Activated effector memory CD4-positive, alpha-beta T cell treated with anti-CD3 and anti-CD28 coated beads, Interleukin-2, amount 50 U/mL, for 16 hours (primary cell): ENCODE results near the gene NISCH.
A peak's percentile ranks its signal among the peaks of the same experiment; 100 is the strongest.

Experiments
- DNase-seq: peaks from one replicate; pipeline ENCODE4 v3.0.0-alpha.2; 2020

NISCH gene

DNA sequence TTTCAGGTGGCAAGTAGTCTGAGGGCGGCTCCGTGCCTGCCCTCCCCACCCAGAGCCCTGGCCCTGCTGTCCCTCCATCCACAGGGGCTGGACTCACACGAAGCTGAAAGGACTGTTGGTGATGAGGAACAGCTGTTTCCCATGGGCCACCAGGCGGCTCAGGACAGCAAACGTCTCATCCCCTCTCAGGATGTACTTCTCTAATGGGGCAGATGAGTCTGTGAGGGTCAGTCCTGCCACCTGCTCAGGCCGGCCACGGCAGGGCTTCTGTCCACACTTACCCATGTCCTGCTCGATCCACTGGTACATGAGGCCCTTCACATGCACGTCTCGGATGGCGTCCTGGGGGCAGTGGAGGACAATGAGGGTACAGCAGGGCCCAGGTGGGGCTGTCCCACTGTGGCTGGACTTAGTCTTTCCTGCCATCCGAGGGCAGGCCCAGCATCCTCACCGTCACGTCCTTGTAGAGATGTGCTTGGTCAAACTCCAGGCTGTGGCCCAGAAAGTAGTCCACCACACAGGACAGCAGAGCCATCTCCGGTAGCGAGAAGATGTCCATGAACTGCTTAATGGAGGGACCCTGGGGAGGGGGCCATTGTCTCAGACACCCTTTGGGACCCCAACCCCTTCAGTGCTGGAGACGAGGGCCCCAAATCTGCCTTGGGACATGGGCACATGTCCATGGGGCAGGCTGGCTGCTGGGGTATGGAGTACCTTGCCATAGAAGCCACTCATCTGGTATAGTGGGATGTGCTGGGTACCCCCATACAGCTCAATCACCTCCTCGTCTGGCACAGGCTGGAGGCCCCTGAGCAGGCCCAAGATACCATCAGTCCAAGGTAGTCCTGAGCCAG lies 72.6 kb downstream of the NISCH start:
- peak; percentile 61 for DNase-seq

DNA sequence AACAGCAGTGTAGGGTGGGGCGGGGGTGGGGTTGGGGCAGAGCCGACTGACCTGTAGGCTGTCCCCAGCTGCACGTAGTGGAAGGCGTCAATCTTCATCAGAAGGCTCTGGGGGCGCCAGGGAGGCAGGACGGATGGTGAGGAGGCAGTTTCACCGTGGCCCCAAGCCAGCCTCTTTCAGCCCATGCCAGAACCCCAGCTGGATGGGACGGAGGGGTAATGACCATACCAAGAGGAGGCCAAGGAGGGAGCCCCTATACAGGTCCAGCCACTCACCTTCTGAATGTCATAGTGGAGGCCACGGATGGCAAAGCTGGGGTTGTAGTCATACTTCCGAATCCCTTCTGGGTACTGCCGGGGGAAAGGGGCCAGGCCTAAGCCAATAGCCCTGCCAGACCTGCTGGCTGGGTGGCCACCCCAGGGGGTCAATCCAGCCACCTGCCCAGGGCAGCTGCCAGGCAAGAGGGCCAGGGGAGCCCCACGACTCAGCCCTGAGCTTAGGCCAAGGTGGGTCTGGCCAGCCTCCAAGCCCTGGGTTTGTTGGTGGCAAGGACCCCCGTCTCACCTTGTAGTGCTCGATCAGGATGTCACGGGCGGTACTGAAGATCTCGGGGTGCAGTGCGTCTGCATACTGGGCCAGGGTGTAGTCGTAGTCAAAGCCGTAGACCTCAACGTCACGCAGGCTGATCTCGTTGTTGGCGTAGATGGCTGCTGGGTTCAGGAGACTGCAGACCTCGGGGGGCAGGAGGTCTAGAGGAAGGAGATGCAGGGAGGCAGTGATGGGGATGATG lies 73.4 kb downstream of the NISCH start:
- peak; percentile 59 for DNase-seq

DNA sequence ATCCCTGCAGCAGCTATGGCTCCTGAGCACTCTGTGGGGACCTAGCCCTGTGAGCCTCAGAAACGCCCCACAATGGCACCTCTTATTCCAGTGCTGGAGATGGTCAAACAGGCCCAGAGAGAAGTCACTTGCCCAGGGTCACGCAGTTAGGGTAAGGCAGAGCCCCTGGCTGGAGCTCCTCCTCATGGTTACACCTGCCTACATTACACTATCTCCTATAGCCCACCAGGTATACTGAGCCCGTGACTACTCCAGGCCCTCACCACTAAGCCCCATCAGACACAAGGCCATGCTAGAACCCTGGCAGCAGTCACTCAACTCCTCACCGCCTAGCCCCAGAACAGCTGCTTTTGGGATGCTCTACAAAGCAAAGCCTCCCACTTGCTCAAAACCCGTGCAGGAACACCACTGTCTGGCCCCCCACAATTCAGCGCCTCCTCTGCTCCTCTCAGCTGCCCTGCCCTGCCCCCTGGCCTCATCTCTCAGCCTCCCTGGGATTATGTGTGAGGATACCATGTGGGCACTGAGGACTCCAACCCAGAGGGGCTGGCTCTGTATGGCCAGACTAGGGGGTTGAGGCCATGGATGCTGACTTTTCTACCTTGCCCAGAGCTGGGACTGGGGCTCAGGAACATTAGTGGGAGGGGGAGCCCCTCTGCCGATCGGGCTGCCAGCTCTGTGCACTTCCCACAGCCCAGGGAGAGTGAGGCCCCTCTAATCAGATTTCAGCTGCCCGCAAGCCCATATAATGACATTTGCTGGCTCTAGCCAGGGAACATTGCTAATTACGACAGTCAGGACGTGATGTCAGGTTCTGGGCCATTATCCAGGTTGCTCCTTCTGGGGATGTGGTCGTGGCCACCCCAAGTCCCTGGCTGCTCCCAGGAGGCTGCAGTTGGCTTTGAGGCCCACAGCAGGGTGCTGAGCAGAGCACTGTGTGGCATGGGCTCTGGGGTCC lies 74.3 kb downstream of the NISCH start:
- DNase-seq: peak; percentile 57

GRCh38 chr3:52530918-52531826 lies 75.8 kb downstream of the NISCH start:
- peak; percentile 60 for DNase-seq

DNA sequence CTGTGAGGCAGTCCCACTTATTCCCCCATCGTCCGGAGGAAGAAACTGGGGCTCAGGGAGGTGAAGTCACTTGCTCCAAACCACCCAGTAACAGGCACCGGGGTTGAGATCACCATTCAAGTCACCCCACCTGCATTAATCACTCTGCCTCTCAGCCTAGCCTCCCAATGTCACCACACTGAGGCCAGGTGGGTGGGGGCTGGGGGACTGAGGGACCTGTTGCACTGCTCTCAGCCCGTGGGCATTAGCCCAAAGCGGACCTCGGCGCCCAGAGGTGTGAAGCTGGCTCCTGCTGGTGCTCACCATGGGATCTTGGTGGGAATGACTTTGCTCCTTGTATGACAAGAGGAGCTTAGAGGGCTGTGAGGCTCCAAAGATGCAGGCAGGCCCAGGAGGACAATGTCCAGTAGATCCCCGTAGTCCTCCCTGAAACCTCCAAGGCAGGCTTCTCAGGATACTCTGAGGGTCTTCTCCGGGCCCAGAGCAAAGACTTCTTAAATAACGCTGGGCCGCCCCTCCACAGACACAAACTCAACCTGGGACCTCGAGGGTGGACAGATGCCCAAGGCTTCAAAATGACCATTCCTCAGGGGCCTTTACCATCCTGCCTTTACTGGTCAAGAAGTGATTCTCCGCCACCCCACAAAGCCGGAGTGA lies 76.6 kb downstream of the NISCH start:
- peak; percentile 63 for DNase-seq

DNA sequence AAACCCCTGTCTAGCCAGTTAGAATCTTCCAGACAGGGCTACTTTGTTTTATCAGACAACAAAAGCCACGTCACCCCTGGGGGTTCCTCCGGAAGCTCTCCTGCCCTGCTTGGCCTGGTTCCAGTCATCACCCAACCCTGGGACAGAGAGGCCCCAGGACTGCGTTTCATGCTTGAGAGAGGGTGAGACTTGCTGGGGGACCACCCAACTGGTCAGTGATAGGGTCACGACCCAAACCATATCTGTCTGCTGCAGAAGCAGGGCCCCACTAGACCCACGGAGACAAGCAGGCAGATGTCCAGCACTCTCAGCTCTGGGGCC lies 77.1 kb downstream of the NISCH start:
- peak; percentile 68 for DNase-seq

DNA sequence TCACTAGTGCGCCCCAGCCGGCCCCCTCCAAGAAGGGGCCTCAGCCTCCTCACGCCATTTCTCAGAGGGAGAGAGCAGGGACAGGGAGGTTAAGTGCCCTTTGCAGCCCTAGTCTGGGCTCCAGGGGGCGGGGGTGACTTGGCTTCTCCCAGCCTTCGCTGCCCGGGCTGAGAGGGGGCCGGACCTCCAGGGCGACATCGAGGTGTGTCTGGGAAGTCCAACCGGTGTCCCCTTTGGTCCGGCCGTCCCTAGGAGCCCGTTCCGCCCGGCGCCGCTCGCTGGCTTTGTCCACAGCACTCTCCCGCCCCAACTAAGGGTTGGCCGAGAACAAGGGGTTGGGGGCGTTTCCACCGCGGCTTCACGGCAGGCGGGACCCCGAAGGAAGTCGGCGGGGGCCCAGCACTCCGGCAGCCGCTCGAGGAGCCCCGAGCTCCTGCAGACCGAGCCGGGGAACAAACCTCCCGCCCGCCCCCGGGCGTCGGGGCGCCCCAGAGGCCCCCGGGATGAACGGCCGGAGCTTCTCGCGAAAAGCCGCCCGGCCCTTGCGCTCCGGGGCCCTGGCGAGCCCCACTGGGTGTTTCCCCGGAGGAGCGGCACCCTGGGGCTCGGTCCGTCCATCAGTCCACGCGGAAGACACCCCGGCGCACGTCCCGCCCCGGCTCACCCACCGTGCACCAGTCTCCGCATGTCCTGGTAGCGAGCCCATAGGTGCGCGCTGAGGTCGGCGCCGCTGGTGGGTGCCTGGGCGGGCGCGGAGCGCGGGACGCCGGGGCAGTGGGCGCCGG lies 77.6 kb downstream of the NISCH start:
- peak; percentile 73 for DNase-seq

- DNase-seq: peak; percentile 89
Measured at GRCh38 chr3:52533623-52534280, 78.3 kb downstream of the NISCH start, which contains the start of gene NT5DC2. Gene NT5DC2, minus strand, starts transcription at chr3:52533857. Its CDS starts 120 bp downstream, at chr3:52533737.

DNA sequence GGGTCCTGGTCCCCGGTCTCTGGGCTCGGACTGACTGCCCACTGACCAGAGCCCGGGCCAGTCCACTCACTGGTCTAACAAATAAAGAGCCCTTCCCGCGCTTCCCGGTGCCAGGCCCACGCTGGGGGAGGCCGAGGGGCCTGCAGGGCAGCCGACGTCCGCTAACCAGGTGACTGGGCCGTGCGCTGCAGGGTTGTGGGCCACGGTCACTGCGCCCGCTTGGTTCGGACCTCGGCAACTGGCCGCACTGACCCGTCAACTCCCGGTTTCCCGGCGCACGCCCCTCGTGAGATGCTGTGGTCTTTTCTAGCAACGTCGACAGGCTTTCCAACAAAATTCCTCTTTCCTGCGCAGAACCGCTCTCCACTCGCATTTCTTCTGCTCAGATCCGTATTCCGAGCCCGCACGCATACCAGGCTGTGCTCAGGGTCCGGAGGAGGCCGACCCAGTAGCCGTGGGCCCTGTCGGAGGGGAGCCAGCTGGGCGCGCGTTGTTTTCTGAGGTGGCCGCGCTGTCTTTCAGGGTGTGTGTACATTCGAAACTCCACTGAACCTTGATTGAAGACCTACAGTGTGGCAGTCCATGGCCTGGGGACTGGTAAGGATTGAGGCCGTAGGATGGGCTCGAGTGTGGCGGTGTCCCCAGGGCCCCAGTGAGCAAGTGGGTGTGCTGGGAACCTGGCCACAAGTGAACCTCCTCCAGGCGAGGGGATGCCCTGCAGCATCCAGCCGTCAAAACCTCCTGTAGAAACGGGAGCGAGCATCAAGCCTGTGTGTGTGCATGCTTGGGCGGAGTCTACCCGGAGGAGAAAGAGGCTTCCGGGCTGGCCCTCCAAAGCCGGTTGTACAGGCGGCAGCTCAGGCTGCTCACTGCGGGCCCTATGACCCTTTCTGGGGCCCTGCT lies 79.1 kb downstream of the NISCH start:
- peak; percentile 61 for DNase-seq

DNA sequence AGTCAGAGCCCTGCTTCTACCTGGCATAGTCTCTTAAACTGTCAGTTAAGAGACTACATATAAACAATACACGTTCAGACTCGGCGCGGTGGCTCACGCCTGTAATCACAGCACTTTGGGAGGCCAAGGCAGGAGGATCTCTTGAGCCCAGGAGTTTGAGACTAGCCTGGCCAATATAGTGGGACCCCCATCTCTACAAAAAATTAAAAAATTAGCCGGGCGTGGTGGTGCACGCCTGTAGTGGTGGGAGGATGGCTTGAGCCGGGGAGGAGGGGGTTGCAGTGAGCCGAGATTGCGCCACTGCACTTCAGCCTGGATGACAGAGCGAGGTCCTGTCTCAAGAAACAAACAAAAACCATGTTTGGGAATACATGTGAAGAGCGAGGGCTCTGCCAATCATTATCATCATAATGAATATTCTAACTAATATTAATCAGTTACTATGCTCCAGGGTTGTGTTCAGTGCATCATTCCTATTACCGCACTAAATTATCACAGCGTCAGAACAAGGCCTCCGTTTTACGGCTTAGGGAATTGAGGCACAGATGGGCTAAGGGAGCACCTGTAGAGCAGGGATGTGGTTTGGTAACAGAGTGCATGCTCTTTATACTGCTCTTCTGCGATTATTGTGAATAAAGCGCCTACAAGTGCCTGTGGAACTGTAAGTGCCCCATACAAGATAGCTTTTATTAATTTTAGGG lies 80.2 kb downstream of the NISCH start:
- no peak for DNase-seq

DNA sequence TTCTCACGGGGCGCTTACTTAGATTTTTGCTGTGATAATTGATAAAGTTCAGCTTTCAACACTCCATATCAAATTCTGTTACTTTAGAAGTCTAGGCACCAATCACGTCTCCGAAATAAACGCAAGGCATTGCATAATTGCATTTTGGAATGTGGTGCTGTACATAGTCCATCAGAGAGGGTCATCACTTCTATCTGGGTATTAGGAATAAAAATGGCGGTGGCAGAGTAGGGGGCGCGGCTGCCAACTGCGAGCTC lies 80.6 kb downstream of the NISCH start:
- DNase-seq: no peak

- peak; percentile 99 for DNase-seq
Measured at GRCh38 chr3:52536369-52537164, 81.2 kb downstream of the NISCH start, which contains the start of gene UQCC5. Gene UQCC5, plus strand, starts transcription at chr3:52536605. Its CDS starts 151 bp downstream, at chr3:52536756.

- DNase-seq: no peak
Measured at GRCh38 chr3:52537165-52537620, 81.8 kb downstream of the NISCH start.

DNA sequence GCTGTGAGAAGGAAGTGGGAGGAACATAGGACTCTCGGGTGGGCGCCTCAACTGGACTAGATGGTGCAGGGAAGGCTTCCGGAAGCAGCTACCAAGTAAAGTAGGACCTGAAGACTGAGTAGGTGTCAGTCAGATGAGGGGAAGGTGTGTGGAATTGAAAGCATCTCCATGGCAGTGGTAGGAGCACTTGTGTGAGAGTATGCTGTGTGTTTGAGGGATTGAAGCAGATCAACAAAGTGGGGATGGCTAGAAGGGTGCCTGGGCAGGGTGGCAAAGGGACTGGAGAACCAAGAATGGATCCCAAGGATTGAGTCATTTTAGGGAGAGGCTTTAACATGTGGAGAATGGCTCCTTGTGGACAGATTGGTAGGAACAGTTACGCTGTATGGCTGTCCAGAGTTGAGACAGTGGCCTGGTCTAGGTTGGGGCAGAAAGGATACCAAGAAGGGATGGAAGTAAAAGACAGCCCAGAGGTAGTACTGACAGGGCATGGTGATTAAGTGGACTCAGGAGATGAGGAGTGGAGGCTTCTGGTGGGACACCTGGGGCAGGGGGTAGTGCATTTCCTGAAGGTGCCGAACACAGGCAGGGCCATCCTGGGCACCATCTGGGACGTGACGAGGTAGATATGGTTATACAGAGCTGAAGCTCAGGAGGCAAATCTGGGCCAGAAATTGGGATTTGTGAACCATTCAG lies 82.5 kb downstream of the NISCH start:
- DNase-seq: peak; percentile 61

DNA sequence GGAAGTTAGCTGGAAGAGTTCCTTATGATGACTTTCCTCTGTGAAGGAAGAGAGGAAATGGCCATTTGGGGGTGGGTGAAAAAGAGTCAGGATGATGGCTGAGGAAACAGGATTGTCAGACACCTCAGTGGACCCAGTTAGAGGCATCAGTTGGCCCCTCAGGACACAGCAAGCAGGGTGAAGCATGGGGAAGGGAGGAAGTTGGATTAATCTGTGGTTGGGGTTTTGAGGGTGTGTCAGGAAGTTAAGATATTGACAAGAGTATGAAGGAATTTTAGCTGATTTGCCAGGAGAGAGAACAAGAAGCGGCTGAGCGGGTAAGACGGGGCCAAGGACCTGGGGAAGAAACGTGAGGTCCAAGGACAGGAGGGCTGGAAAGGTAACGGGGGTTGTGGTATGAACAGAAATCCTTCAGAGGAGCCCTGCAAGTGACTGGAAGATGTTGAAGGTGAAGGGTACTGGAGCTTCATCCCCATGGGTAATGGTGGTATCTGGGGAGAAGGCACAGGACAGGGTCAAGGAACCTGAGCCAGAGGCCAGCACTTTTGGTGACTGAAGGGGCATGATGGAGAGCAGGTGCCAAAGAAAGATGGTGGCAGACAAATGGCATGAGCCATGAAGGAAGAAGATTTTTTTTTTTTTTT lies 83.7 kb downstream of the NISCH start:
- no peak for DNase-seq

DNA sequence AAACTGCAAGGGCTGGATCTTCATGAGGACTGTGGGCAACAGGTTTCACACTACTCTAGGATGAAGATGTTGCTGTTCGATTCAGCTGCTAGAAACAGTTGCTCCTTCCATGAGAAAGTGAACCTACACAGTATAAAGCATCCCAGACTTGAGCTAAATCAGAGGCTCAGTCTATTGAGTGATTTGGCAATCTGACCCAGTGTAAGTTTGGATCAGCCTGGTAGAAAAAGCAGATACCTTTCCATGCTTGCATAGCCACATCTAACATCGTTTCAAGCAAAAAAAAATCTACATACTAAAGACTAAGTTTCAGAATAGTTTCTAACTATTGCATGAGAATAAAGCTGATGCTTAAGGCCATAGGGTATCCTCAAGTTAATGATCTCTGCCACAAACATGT lies 85.6 kb downstream of the NISCH start:
- no peak for DNase-seq
